HG02981 (cell line): ENCODE results near the gene IGFL2.
"Not testable (repeated sequence)": the region's sequence is repeated elsewhere in the genome, so short reads cannot be mapped to it uniquely, and the experiment has no call there.

ENCODE experiments used
- ATAC-seq: cut with Tn5 transposase; IDR thresholded peaks from one replicate; pipeline ENCODE4 v1.9.1; 2021; ENCODE audit warnings: mild to moderate bottlenecking, moderate library complexity; ENCODE audit not compliant: unreplicated experiment

The IGFL2 gene

DNA sequence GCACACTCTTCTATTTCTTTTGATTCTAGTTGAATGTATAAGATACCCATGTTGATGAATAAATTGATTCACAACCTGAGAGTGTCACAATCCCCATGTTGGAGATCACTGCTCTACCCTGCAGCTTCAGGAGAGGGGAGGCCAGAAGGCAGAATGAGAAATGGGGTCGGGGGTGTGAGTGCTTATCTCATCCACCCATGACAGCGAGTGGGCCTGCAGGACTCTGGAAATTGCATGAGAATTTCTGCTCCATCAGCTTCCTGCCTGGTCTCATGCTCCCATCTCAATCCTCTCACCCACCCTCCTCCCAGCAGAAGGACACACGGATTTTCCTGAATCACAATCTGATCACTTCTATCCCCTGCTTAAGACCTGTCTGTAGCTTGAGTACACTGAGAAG is 58.6 kb downstream of the IGFL2 start:
- no peak for ATAC-seq

DNA sequence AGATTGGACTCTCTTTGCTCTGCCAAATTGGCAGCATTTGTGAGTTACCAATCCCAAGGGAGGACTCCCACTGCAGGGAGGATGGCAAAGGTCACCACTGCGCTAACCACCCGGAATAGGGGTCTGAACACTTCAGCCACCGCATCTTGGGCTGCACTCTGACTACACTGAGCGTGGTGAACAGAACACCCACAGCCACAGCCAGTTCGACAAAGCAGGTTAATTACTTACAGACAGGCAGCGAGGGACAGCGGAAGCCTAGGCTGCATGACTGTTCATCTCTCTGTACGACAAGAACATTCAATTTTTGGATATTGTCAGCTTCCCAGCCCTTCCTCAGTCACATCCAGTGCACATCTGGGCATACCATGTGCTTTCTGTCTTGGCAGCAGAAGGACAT is 59.8 kb downstream of the IGFL2 start:
- not testable (repeated sequence) for ATAC-seq

DNA sequence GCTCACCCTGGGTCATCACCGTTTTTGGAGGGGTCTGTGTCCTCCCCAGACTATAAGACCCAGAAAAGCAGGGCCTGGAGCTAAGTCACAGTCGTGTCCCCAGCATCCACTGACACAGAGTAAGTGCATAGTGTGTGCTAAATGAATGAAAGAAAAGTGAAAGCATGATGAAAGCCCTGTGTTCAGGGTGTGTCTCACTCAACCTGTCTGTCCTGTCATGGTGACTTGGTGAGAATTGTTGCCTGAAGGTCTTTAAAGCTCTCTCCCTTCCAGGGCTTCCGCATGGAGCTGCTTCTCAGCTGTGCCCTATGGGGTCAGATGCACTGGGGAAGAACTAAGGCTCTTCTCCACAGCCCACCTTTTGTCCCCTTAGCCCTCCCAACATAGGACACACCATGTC is 61.0 kb downstream of the IGFL2 start:
- ATAC-seq, result no peak

DNA sequence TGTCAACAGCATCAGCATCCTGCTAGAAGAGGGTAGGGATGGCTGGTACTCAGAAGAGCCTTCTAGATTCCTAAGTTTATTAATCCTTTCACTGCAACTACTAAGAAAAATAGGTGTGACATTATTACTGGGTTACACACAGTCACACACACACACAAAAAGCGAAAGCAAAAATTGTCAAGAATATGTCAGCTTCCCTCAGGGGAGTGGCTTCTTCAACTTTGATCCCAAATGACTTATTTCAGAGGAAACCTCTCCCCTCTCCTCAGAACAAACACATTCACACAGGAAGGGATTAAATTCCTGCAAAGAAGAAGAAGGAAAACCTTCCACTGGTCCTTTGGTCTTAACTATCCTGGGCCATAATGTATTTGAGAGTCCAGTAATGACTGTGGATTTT is 61.4 kb downstream of the IGFL2 start:
- no peak for ATAC-seq

DNA sequence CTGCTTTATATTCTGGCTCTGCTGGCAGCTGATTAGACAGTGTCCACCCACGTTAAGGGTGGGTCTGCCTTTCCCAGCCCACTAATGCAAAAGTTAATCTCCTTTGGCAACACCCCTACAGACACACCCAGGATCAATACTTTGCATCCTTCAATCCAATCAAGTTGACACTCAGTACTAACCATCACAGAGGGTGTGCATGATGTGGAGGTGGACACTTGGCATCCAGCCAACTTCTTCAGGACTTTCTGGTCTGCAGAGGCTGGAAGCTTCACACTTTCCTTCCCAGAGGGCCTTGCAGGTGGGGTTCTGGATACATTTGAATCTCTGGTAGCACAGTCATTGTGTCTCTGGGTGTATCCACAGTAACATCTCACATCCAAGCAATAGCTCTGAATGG is 62.6 kb downstream of the IGFL2 start:
- ATAC-seq, result no peak
